SH-SY5Y (cell line): ENCODE results near the gene GFM2.

Source experiments
- GATA2 ChIP-seq: IDR thresholded peaks from 2 replicates; pipeline ENCODE4 v1.6.1; 2011; ENCODE audit warnings: mild to moderate bottlenecking, low read depth, low read length
- GATA3 ChIP-seq: IDR thresholded peaks from 2 replicates; pipeline ENCODE4 v1.6.1; 2011; ENCODE audit warnings: low read depth, mild to moderate bottlenecking, low read length, moderate library complexity

DNA sequence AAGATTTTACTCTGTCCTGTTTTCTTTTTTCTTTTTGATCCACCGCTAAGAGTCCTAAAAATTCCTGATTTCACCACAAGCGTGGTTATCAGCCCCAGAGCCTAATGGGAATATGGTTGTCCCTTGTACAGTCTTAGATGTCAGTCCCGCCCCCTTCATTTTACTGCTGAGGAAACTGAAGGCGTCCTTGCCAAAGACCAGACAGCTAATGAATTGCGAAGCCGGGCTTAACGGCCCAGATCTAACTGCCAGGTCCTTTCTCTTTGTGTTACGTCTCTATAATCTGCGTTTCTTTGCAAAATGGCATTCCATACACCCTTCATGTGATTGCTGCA lies 629 bp upstream of the GFM2 start:
- TF ChIP-seq GATA2 = no peak
- TF ChIP-seq GATA3 = no peak
